Muscle layer of duodenum (tissue), 2 donors: Measurements from ENCODE around the gene SCN4B.
"Not testable (repeated sequence)": the region's sequence is repeated elsewhere in the genome, so short reads cannot be mapped to it uniquely, and the experiment has no call there.

ENCODE experiments used
- H3K27ac ChIP-seq: one replicate; pipeline ENCODE4 v1.7.0; 2013; ENCODE audit warnings: mild to moderate bottlenecking, low read length
- H3K27me3 ChIP-seq: one replicate; pipeline ENCODE4 v1.7.0; 2013; ENCODE audit warnings: low read depth, mild to moderate bottlenecking, control low read depth, low read length
- H3K36me3 ChIP-seq, 2 donors: one replicate each; pipeline ENCODE4 v1.7.0; 2013; ENCODE audit warnings: low read length in 2 of 2, control low read depth in 1 of 2, mild to moderate bottlenecking in 1 of 2; ENCODE audit not compliant: insufficient read depth in 2 of 2, control insufficient read depth in 1 of 2
- H3K4me1 ChIP-seq, 2 donors: one replicate each; pipeline ENCODE4 v1.7.0; 2013; ENCODE audit warnings: low read length in 2 of 2, mild to moderate bottlenecking in 2 of 2, control low read depth in 1 of 2, moderate library complexity in 1 of 2; ENCODE audit not compliant: insufficient read depth in 2 of 2, control insufficient read depth in 1 of 2
- H3K4me3 ChIP-seq, 2 donors: one replicate each; pipeline ENCODE4 v1.7.0; 2013; ENCODE audit warnings: low read length in 2 of 2, low read depth in 1 of 2, mild to moderate bottlenecking in 1 of 2
- H3K9me3 ChIP-seq, 2 donors: one replicate each; pipeline ENCODE4 v1.7.0; 2013; ENCODE audit warnings: low read length in 2 of 2, control low read depth in 1 of 2, mild to moderate bottlenecking in 1 of 2; ENCODE audit not compliant: control insufficient read depth in 1 of 2
- donor health status: healthy.

SCN4B gene

GRCh38 chr11:118152552-118153471, at the start of gene SCN4B:
Gene SCN4B, minus strand, starts transcription at chr11:118152823. Its CDS starts 150 bp downstream, at chr11:118152673.
- Histone ChIP-seq H3K27me3 (peaks cover 40% of the 10 kb centered on the region), H3K36me3 (no peaks in the 10 kb centered on the region), H3K27ac (no peak within 1 kb of the TSS), H3K4me3 (peak within 1 kb of the TSS; percentile 60 to 81), H3K4me1 (peaks cover 0 to 31% of the 10 kb centered on the region in 2 donors), H3K9me3 (no peaks in the 10 kb centered on the region)

- Histone ChIP-seq H3K4me3 (no peak overlapping the region), H3K4me1 (peaks cover 0 to 17% of the 10 kb centered on the region in 2 donors), H3K27ac (peak overlapping the region; percentile 19), H3K27me3 (no peaks in the 10 kb centered on the region), H3K36me3 (no peaks in the 10 kb centered on the region), H3K9me3 (no peaks in the 10 kb centered on the region)
These were observed 49.3 kb upstream of the SCN4B start for GRCh38 chr11:118201966-118202365.

- Histone ChIP-seq H3K36me3 (no peaks in the 10 kb centered on the region), H3K27ac (no peak overlapping the region), H3K27me3 (no peaks in the 10 kb centered on the region), H3K4me1 (peaks cover 0 to 8% of the 10 kb centered on the region in 2 donors), H3K9me3 (no peaks in the 10 kb centered on the region), H3K4me3 (no peak overlapping the region)
These were observed 48.5 kb upstream of the SCN4B start for GRCh38 chr11:118200901-118201680.

- peaks cover under 1 to 4% of the 10 kb centered on the region in 2 donors for H3K4me1 ChIP-seq
These were observed 47.9 kb upstream of the SCN4B start for GRCh38 chr11:118200497-118200896.

GRCh38 chr11:118199135-118199534, 46.5 kb upstream of the SCN4B start:
- Histone ChIP-seq H3K36me3 (no peaks in the 10 kb centered on the region), H3K4me1 (peaks cover 14% of the 10 kb centered on the region in 2 donors), H3K9me3 (no peaks in the 10 kb centered on the region), H3K27me3 (no peaks in the 10 kb centered on the region), H3K4me3 (no peak overlapping the region), H3K27ac (no peak overlapping the region)

More at GRCh38 chr11:118200497-118200896, 47.9 kb upstream of the SCN4B start:
- H3K9me3 ChIP-seq = no peaks in the 10 kb centered on the region
- H3K36me3 ChIP-seq = no peaks in the 10 kb centered on the region
- H3K27ac ChIP-seq = no peak overlapping the region
- no peak overlapping the region for H3K4me3 ChIP-seq
- no peaks in the 10 kb centered on the region for H3K27me3 ChIP-seq

- Histone ChIP-seq H3K36me3 (no peaks in the 10 kb centered on the region), H3K27ac (no peak overlapping the region), H3K4me3 (no peak overlapping the region), H3K4me1 (peaks cover 14 to 15% of the 10 kb centered on the region in 2 donors), H3K9me3 (no peaks in the 10 kb centered on the region), H3K27me3 (no peaks in the 10 kb centered on the region)
These were observed 45.7 kb upstream of the SCN4B start for GRCh38 chr11:118198370-118198769.

GRCh38 chr11:118194835-118195627, 42.4 kb upstream of the SCN4B start:
- Histone ChIP-seq H3K36me3 (no peaks in the 10 kb centered on the region), H3K9me3 (no peaks in the 10 kb centered on the region), H3K4me1 (peaks cover 10 to 15% of the 10 kb centered on the region in 2 donors), H3K27me3 (no peaks in the 10 kb centered on the region), H3K4me3 (no peak overlapping the region), H3K27ac (peak overlapping the region; percentile 79)

- no peaks in the 10 kb centered on the region for H3K36me3 ChIP-seq
- no peak overlapping the region for H3K4me3 ChIP-seq
- H3K27me3 ChIP-seq = no peaks in the 10 kb centered on the region
- H3K4me1 ChIP-seq = peaks cover 10 to 15% of the 10 kb centered on the region in 2 donors
- peak overlapping the region; percentile 79 for H3K27ac ChIP-seq
- H3K9me3 ChIP-seq = no peaks in the 10 kb centered on the region
These were observed 41.4 kb upstream of the SCN4B start for GRCh38 chr11:118193910-118194566.

- peaks cover 10 to 15% of the 10 kb centered on the region in 2 donors for H3K4me1 ChIP-seq
- H3K36me3 ChIP-seq, H3K27me3 ChIP-seq, H3K4me3 ChIP-seq, H3K9me3 ChIP-seq, H3K27ac ChIP-seq: not testable (repeated sequence)
These were observed 40.2 kb upstream of the SCN4B start for GRCh38 chr11:118192817-118193216.

GRCh38 chr11:118190942-118191506, 38.4 kb upstream of the SCN4B start:
- not testable (repeated sequence) for H3K27me3 ChIP-seq, H3K9me3 ChIP-seq, H3K36me3 ChIP-seq, H3K27ac ChIP-seq, H3K4me3 ChIP-seq
- H3K4me1 ChIP-seq = peaks cover 10 to 15% of the 10 kb centered on the region in 2 donors
